Ascending aorta (tissue), 2 donors: ENCODE measurements around the gene KRTAP9-4. TPM values are rescaled to one million over a fixed set of nuclear protein-coding genes. Genes with fewer than 3 reads are reported as not detected.
"Not testable (repeated sequence)": the region's sequence is repeated elsewhere in the genome, so short reads cannot be mapped to it uniquely, and the experiment has no call there.

Experiments used
- DNase-seq, 2 donors: peaks; one replicate each; pipeline ENCODE4 v3.0.0-alpha.2; 2019; ENCODE audit warnings: low spot score in 2 of 2
- H3K27ac ChIP-seq, 2 donors: fragments of 200-600 bp; sonication (generic); one replicate each; pipeline ENCODE4 v1.5.1; 2016 to 2017; ENCODE audit warnings: mild to moderate bottlenecking in 1 of 2
- H3K27me3 ChIP-seq: fragments of 200-600 bp; sonication (generic); one replicate; pipeline ENCODE4 v1.5.1; 2017
- H3K36me3 ChIP-seq, 2 donors: fragments of 200-600 bp; sonication (generic); one replicate each; pipeline ENCODE4 v1.5.1; 2016
- H3K4me1 ChIP-seq, 2 donors: fragments of 200-600 bp; sonication (generic); one replicate each; pipeline ENCODE4 v1.5.1; 2016 to 2017; ENCODE audit warnings: mild to moderate bottlenecking in 1 of 2
- H3K4me3 ChIP-seq, 2 donors: fragments of 200-600 bp; sonication (generic); one replicate each; pipeline ENCODE4 v1.5.1; 2016 to 2017; ENCODE audit warnings: mild to moderate bottlenecking in 1 of 2
- H3K9me3 ChIP-seq, 2 donors: fragments of 200-600 bp; sonication (generic); one replicate each; pipeline ENCODE4 v1.5.1; 2016
- CTCF ChIP-seq, 3 experiments: fragments of 200-600 bp in 2 of 3; fragments of 450-650 bp in 1 of 3; sonication (generic) in 2 of 3; IDR thresholded peaks; one replicate each; pipeline ENCODE4 v1.5.1; 2016 to 2019; ENCODE audit warnings: antibody characterized with exemption in 3 of 3, mild to moderate bottlenecking in 1 of 3, moderate library complexity in 1 of 3
- intact Hi-C: fragments of 100-400 bp; cut with DNase I; formaldehyde crosslinking; loops from one replicate; pipeline ENCODE4 v1.15.1; 2023
- total RNA-seq: library from RNA; depleted of rRNA; stranded (reverse); fragments of >200 nt; gene quantifications from one replicate; pipeline ENCODE4 v1.1.0, GENCODE V29; 2016

The KRTAP9-4 gene
- total RNA-seq, 1 donor from 2014 or later = not detected

DNA sequence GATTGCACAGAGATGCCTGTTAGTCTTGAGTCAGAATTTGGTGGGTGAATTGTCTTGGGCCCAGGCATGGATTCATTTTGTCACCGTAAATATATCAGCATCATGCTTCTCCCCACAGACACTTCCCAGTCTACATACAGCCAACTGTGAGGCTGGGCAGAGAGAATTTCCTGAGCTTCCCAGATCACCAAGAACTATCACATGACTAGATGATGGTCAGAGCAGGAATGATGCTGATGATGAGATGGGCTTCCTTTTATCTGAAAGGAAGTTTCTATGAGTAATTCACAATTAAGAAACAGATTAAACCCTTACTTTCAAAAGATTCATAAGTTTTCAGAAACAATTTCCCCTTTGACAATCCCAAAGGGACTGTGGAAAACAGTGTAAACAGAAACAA lies 5.4 kb downstream of the KRTAP9-4 start:
- Histone ChIP-seq H3K27ac (no peak overlapping the region), H3K36me3 (no peaks in the 10 kb centered on the region), H3K9me3 (no peaks in the 10 kb centered on the region), H3K4me1 (no peaks in the 10 kb centered on the region), H3K4me3 (no peak overlapping the region), H3K27me3 (no peaks in the 10 kb centered on the region)
- TF ChIP-seq CTCF (IDR thresholded peaks at IDR 0.05) = no peak
- intact Hi-C loops = no loop called here
- no peak for DNase-seq

DNA sequence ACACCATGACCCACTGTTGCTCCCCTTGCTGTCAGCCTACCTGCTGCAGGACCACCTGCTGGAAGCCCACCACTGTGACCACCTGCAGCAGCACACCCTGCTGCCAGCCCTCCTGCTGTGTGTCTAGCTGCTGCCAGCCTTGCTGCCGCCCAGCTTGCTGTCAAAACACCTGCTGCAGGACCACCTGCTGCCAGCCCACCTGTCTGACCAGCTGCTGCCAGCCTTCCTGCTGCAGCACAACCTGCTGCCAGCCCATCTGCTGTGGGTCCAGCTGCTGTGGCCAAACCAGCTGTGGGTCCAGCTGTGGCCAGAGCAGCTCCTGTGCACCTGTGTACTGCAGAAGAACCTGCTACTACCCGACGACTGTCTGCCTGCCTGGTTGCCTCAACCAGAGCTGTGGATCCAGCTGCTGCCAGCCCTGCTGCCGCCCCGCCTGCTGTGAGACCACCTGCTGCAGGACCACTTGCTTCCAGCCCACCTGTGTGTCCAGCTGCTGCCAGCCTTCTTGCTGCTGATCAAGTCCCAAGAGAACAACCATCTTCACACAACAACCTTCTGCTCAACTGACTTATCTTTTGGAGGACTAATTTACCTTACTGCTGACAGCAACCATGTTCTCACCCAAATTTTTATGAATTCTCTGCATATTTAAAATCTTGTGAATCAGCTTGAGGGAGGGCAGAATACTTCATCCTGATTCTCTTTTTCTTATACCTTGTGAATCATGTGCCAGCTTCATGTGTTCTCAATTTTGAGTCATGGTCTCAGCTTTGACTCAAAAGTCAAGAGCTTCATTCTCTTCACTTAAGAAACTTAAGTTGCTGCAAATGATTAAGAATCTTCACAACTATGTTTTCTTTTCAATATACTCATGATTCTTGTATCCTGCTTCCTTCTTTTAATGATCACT lies 6.1 kb downstream of the KRTAP9-4 start, which contains the start of gene KRTAP9-9:
Gene KRTAP9-9, plus strand, starts transcription at position 4 of the 910 bp plus-strand sequence.
- H3K4me1 ChIP-seq, H3K9me3 ChIP-seq, H3K36me3 ChIP-seq, H3K4me3 ChIP-seq, DNase-seq, H3K27me3 ChIP-seq, H3K27ac ChIP-seq, intact Hi-C loops: not testable (repeated sequence)

GRCh38 chr17:41256291-41256685 lies 6.8 kb downstream of the KRTAP9-4 start:
- H3K4me1 ChIP-seq = no peaks in the 10 kb centered on the region
- H3K27ac ChIP-seq = no peak overlapping the region
- no peaks in the 10 kb centered on the region for H3K9me3 ChIP-seq
- intact Hi-C loops = no loop called here
- no peak overlapping the region for H3K4me3 ChIP-seq
- no peak for DNase-seq
- H3K36me3 ChIP-seq = no peaks in the 10 kb centered on the region
- H3K27me3 ChIP-seq = no peaks in the 10 kb centered on the region
- TF ChIP-seq CTCF (IDR thresholded peaks at IDR 0.05) = no peak

- Histone ChIP-seq H3K4me3 (no peak overlapping the region), H3K27ac (no peak overlapping the region), H3K4me1 (no peaks in the 10 kb centered on the region), H3K36me3 (no peaks in the 10 kb centered on the region), H3K27me3 (no peaks in the 10 kb centered on the region), H3K9me3 (no peaks in the 10 kb centered on the region)
- no peak for DNase-seq
- TF ChIP-seq CTCF (IDR thresholded peaks at IDR 0.05) = no peak
- intact Hi-C loops = no loop called here
These were observed 8.9 kb downstream of the KRTAP9-4 start for GRCh38 chr17:41258406-41258805.

GRCh38 chr17:41263212-41263611 lies 13.7 kb downstream of the KRTAP9-4 start:
- Histone ChIP-seq H3K36me3 (no peaks in the 10 kb centered on the region), H3K4me1 (no peaks in the 10 kb centered on the region), H3K27me3 (no peaks in the 10 kb centered on the region), H3K4me3 (no peak overlapping the region), H3K9me3 (no peaks in the 10 kb centered on the region), H3K27ac (no peak overlapping the region)
- no peak for TF ChIP-seq CTCF (IDR thresholded peaks at IDR 0.05)
- intact Hi-C loops = no loop called here
- DNase-seq = no peak

DNA sequence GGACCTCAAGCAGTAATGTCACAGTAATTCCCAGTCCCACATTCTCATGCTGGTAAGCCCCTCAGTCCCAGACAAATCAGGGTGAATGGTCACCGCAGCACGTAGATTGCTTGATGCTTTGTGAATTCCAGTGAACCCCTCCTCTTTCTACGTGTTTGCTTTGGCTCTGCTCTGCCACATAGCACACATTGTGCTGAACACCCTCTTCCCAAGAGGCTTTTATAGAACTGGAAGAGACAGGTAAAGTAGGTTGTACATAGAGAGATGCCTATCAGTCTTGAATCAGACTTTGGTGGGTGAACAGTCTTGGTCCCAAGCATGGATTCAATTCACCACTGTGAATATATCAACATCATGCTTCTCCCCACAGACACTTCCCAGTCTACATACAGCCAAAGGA lies 15.1 kb downstream of the KRTAP9-4 start:
- intact Hi-C loops = no loop called here
- Histone ChIP-seq H3K27me3 (no peaks in the 10 kb centered on the region), H3K4me3 (no peak overlapping the region)

More for the DNA sequence above, 15.1 kb downstream of the KRTAP9-4 start:
- Histone ChIP-seq H3K27ac (no peak overlapping the region), H3K36me3 (no peaks in the 10 kb centered on the region), H3K4me1 (no peaks in the 10 kb centered on the region), H3K9me3 (no peaks in the 10 kb centered on the region)
- no peak for TF ChIP-seq CTCF (IDR thresholded peaks at IDR 0.05)
- no peak for DNase-seq
